ENCODE measurements around the gene CHD2. TPM values are rescaled to one million over a fixed set of nuclear protein-coding genes. Genes with fewer than 3 reads are reported as not detected.

The CHD2 gene
- total RNA-seq, 1 donor from 2014 or later: 159 TPM

- peak overlapping the region; percentile 98 for H3K4me3 Mint-ChIP-seq (ENCODE audit: low read depth)
- H3K36me3 Mint-ChIP-seq (ENCODE audit: insufficient read depth): no peaks in the 10 kb centered on the region
- DNase-seq (ENCODE audit: low spot score, unreplicated experiment): no peak
- no peaks in the 10 kb centered on the region for H3K9me3 Mint-ChIP-seq (ENCODE audit: low read depth)
- peak overlapping the region; percentile 93 for H3K27ac Mint-ChIP-seq
- H3K27me3 Mint-ChIP-seq: peaks cover 53% of the 10 kb centered on the region
- peaks cover 17% of the 10 kb centered on the region for H3K4me1 Mint-ChIP-seq (ENCODE audit: low read depth)
- no peak for TF ChIP-seq CTCF (IDR thresholded peaks at IDR 0.05; ENCODE audit: unreplicated experiment)
Observed at GRCh38 chr15:93072011-93072410, 171.9 kb downstream of the CHD2 start.

- Mint-ChIP-seq H3K27me3 (peaks cover 60% of the 10 kb centered on the region), H3K9me3 (ENCODE audit: low read depth) (no peaks in the 10 kb centered on the region), H3K36me3 (ENCODE audit: insufficient read depth) (no peaks in the 10 kb centered on the region), H3K4me1 (ENCODE audit: low read depth) (peaks cover 17% of the 10 kb centered on the region), H3K4me3 (ENCODE audit: low read depth) (peak overlapping the region; percentile 98), H3K27ac (peak overlapping the region; percentile 93)
- peak; percentile 18 for TF ChIP-seq CTCF (IDR thresholded peaks at IDR 0.05; ENCODE audit: unreplicated experiment)
- DNase-seq (ENCODE audit: low spot score, unreplicated experiment): peak; percentile 68
Observed at GRCh38 chr15:93072411-93073394, 172.6 kb downstream of the CHD2 start.

DNA sequence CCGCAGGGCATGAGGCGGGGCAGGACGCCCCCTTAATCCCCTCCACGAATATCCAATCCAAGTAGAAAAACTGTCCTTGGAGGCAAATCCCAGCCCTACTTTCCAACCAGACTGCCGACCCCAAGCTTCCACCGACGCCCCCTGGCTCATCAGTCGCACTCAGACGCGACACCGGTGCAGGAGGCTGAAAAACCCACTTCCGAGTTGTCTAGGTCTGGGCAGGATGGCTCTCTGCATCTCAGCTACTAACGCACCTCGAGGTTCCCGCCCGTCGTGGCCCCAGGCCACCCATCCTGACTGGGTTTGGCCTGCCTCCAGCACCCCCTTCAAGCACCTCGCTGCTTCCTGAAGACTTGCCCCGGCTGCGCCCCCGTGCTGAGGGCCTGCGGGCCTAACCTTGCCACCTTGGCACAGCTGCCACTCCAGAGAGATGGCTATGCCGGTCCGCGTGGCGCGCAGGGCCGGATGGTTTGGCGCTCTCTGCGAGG is 173.4 kb downstream of the CHD2 start:
- no peak for DNase-seq (ENCODE audit: low spot score, unreplicated experiment)
- H3K27me3 Mint-ChIP-seq: peaks cover 68% of the 10 kb centered on the region
- H3K27ac Mint-ChIP-seq: peak overlapping the region; percentile 84
- H3K36me3 Mint-ChIP-seq (ENCODE audit: insufficient read depth): no peaks in the 10 kb centered on the region
- peaks cover 17% of the 10 kb centered on the region for H3K4me1 Mint-ChIP-seq (ENCODE audit: low read depth)
- peak overlapping the region; percentile 81 for H3K4me3 Mint-ChIP-seq (ENCODE audit: low read depth)
- H3K9me3 Mint-ChIP-seq (ENCODE audit: low read depth): no peaks in the 10 kb centered on the region
- no peak for TF ChIP-seq CTCF (IDR thresholded peaks at IDR 0.05; ENCODE audit: unreplicated experiment)

DNA sequence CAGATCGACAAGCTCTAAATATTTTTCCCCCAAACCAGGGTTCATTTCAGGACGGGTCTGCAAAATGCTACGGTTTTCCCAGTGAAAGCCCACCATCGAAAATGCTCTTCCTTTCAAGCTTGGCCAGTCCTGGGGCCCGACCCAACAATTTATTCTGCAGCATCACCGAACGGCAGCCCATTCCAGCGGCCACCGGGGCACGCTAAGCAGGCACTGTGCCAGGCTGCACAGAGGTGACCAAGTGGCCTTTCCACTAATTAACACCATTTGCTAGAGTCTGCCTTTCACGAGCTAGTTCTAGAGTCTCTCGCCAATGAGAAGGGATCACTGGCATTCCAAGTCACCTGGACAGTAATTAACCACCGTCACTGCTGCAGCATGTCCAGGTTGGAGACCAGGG is 174.5 kb downstream of the CHD2 start:
- no peaks in the 10 kb centered on the region for H3K36me3 Mint-ChIP-seq (ENCODE audit: insufficient read depth)
- no peak for DNase-seq (ENCODE audit: low spot score, unreplicated experiment)
- peaks cover 17% of the 10 kb centered on the region for H3K4me1 Mint-ChIP-seq (ENCODE audit: low read depth)
- peaks cover 74% of the 10 kb centered on the region for H3K27me3 Mint-ChIP-seq
- H3K9me3 Mint-ChIP-seq (ENCODE audit: low read depth): no peaks in the 10 kb centered on the region
- TF ChIP-seq CTCF (IDR thresholded peaks at IDR 0.05; ENCODE audit: unreplicated experiment): no peak
- no peak overlapping the region for H3K27ac Mint-ChIP-seq
- H3K4me3 Mint-ChIP-seq (ENCODE audit: low read depth): no peak overlapping the region

DNA sequence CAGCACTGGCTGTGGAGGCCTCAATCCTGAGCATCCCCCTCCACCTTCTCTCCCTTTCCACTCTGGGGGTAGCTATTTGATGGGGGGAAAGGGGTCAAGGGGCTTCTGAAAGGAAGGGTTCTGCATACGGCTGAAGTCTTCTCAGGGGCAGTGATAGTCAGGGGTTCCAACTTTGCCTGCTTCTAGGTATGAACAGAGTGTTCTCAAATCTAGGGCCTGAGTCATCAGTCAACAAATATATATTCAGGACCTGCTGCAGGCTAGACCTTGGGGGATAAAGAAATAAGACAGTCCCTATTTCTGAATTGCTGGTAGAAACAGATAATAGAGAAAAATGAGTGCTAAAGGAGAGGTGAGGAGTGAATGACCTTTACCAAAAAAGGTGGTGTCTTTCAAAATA is 176.1 kb downstream of the CHD2 start:
- no peak overlapping the region for H3K27ac Mint-ChIP-seq
- H3K27me3 Mint-ChIP-seq: peaks cover 78% of the 10 kb centered on the region
- H3K4me3 Mint-ChIP-seq (ENCODE audit: low read depth): no peak overlapping the region
- peaks cover 13% of the 10 kb centered on the region for H3K4me1 Mint-ChIP-seq (ENCODE audit: low read depth)
- TF ChIP-seq CTCF (IDR thresholded peaks at IDR 0.05; ENCODE audit: unreplicated experiment): no peak
- no peak for DNase-seq (ENCODE audit: low spot score, unreplicated experiment)
- H3K9me3 Mint-ChIP-seq (ENCODE audit: low read depth): no peaks in the 10 kb centered on the region
- no peaks in the 10 kb centered on the region for H3K36me3 Mint-ChIP-seq (ENCODE audit: insufficient read depth)
